Kidney (tissue), 14 donors: Measurements from ENCODE around the gene FAR1. TPM values are rescaled to one million over a fixed set of nuclear protein-coding genes. Genes with fewer than 3 reads are reported as not detected.

Source experiments
- DNase-seq, 5 donors: peaks; one replicate each; pipeline ENCODE4 v3.0.0-alpha.2; 2013 to 2020
- FAIRE-seq: peaks from 2 replicates; lab custom pipeline; 2012; peaks lifted over from hg19 to GRCh38; lab: Jason Lieb, UNC
- H3K27ac ChIP-seq, 2 donors: one replicate each; pipeline ENCODE4 v1.7.0; 2013; ENCODE audit warnings: low read depth in 2 of 2, low read length in 2 of 2, inconsistent platforms in 1 of 2
- H3K27me3 ChIP-seq: one replicate; pipeline ENCODE4 v1.7.1; 2013; ENCODE audit warnings: low read length, inconsistent platforms; ENCODE audit not compliant: control insufficient read depth, insufficient read depth
- H3K36me3 ChIP-seq, 3 donors: one replicate each; pipeline versions ENCODE4 v1.7.0 to v1.7.1; 2013; ENCODE audit warnings: low read length in 3 of 3, control low read depth in 1 of 3, inconsistent platforms in 1 of 3; ENCODE audit not compliant: insufficient read depth in 3 of 3, control insufficient read depth in 2 of 3
- H3K4me1 ChIP-seq, 3 donors: one replicate each; pipeline versions ENCODE4 v1.7.0 to v1.7.1; 2013; ENCODE audit warnings: low read length in 3 of 3, inconsistent platforms in 1 of 3, low read depth in 1 of 3; ENCODE audit not compliant: control insufficient read depth in 2 of 3, insufficient read depth in 2 of 3
- H3K4me3 ChIP-seq, 3 donors: one replicate each; pipeline versions ENCODE4 v1.7.0 to v1.8.1; 2013; ENCODE audit warnings: low read length in 3 of 3, control low read depth in 1 of 3, inconsistent platforms in 1 of 3
- H3K9ac ChIP-seq, 3 donors: one replicate each; pipeline versions ENCODE4 v1.7.0 to v1.7.1; 2013; ENCODE audit warnings: low read length in 3 of 3, control low read depth in 1 of 3, inconsistent platforms in 1 of 3
- H3K9me3 ChIP-seq, 3 donors: one replicate each; pipeline versions ENCODE4 v1.7.0 to v1.7.1; 2013; ENCODE audit warnings: low read length in 3 of 3, control low read depth in 1 of 3, inconsistent platforms in 1 of 3; ENCODE audit not compliant: control insufficient read depth in 2 of 3, insufficient read depth in 1 of 3
- intact Hi-C: fragments of 100-400 bp; cut with DNase I; formaldehyde crosslinking; loops from one replicate; pipeline ENCODE4 v1.11.1; 2022
- polyA plus RNA-seq: library from polyadenylated mRNA; stranded (reverse); fragments of 350-450 nt; fragmentation: Illumina TruSeq; extraction: RNeasy Lipid Tissue Mini Kit (QIAGEN cat#74804); gene quantifications from one replicate; pipeline ENCODE4 v1.2.3, GENCODE V29; 2014; ENCODE audit warnings: low read depth, low replicate concordance; ENCODE audit not compliant: insufficient read depth
- total RNA-seq: library from RNA; stranded (reverse); fragmentation: NEBNext Ultra II Directional; extraction: Animal tissue kit (Norgen Biotek cat#: 25700); gene quantifications from one replicate; pipeline ENCODE4 v1.2.1, GENCODE V29; 2021
- TF ChIP-seq, protein P1 (sequence below): IDR thresholded peaks from 3 replicates; pipeline ENCODE4 v1.5.1; 2012; ENCODE audit warnings: mild to moderate bottlenecking, moderate library complexity, borderline replicate concordance; ENCODE audit not compliant: insufficient read depth; ENCODE audit errors: extremely low read depth
- donor health status: control.
- donor health status: control.
- donor health status: control.
- donor health status: control.
- donor health status: control.
- donor health status: DM: yes; HTN: yes; CAD: no.
- donor health status: Normal renal cell carcinoma (clear cell type).

FAR1 gene
- total and polyA plus RNA-seq, 2 donors from 2014 or later, result 12.6 to 53.7 TPM

DNA sequence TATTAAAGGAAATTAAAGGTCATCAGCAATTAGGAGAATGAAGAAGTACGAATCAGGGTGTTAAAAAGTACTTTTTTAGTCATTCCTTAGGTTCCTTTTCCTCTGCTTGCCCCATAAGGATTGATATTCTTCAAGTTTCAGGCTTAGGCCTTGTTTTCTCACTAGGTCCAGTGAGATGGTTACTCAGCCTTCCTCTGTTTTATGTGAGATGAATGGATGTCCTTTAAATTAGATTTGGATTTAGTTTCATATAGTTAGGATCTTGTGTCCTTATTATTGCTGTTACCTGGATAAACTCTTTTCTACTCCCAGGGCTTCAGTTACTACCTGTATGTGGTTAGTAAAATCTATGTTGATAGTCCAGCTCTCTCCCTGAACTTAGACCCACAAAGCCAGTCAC is 29.2 kb downstream of the FAR1 start:
- Histone ChIP-seq H3K36me3 (peaks cover 0 to 3% (median 0%) of the 10 kb centered on the region in 3 donors), H3K27ac (no peak overlapping the region), H3K9me3 (no peaks in the 10 kb centered on the region), H3K4me1 (no peaks in the 10 kb centered on the region), H3K27me3 (no peaks in the 10 kb centered on the region), H3K4me3 (no peak overlapping the region), H3K9ac (no peak overlapping the region)
- intact Hi-C loops, result no loop called here
- FAIRE-seq (no peak), DNase-seq (no peak)
- TF ChIP-seq, protein P1, sequence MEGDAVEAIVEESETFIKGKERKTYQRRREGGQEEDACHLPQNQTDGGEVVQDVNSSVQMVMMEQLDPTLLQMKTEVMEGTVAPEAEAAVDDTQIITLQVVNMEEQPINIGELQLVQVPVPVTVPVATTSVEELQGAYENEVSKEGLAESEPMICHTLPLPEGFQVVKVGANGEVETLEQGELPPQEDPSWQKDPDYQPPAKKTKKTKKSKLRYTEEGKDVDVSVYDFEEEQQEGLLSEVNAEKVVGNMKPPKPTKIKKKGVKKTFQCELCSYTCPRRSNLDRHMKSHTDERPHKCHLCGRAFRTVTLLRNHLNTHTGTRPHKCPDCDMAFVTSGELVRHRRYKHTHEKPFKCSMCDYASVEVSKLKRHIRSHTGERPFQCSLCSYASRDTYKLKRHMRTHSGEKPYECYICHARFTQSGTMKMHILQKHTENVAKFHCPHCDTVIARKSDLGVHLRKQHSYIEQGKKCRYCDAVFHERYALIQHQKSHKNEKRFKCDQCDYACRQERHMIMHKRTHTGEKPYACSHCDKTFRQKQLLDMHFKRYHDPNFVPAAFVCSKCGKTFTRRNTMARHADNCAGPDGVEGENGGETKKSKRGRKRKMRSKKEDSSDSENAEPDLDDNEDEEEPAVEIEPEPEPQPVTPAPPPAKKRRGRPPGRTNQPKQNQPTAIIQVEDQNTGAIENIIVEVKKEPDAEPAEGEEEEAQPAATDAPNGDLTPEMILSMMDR, result no peak

DNA sequence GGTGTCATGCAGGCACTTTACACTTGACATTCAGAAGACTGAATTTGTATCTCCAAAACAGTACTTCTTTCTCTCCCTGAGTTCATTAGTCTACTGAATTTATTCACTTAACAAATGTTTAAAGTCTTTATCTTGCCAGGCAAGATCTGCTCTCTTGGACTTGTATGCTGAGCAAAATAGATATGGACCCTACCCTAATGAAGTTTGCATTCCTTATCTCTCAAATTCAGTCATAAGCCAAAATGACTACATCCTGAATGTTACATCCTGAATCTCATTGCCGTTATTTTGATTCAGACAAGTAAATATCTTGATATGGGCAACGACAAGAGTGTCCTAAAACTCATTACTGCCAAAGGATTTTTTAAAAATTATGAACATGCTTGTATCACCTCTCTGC is 29.7 kb downstream of the FAR1 start:
- intact Hi-C loops, result no loop called here
- no peak overlapping the region for H3K27ac ChIP-seq
- no peaks in the 10 kb centered on the region for H3K27me3 ChIP-seq
- H3K4me3 ChIP-seq, result no peak overlapping the region
- DNase-seq (no peak), FAIRE-seq (no peak)
- H3K9ac ChIP-seq, result no peak overlapping the region
- no peaks in the 10 kb centered on the region for H3K9me3 ChIP-seq
- H3K36me3 ChIP-seq, result peaks cover 0 to 3% (median 0%) of the 10 kb centered on the region in 3 donors
- TF ChIP-seq, protein P1, result no peak
- H3K4me1 ChIP-seq, result no peaks in the 10 kb centered on the region

DNA sequence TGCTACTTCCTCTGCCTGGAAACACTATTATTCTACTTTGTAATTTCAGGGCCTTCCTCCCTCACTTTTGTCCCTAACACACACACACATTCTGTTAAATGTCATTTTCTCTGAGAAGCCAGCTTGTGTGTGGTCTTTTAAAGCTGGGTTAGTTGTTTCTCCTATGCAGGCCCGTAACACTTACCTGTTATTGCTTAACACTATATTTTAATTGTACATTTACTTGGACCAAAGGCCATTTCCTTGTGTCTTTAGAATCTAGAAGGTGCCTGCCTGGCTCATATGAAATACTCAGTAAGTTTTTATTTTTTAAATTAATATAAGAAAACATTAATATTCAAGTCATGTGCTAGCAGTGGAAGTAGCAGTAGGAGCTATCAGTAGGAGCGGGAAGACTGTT is 30.6 kb downstream of the FAR1 start:
- peaks cover 0 to 3% (median 0%) of the 10 kb centered on the region in 3 donors for H3K36me3 ChIP-seq
- TF ChIP-seq, protein P1, result no peak
- no peaks in the 10 kb centered on the region for H3K27me3 ChIP-seq
- no peaks in the 10 kb centered on the region for H3K4me1 ChIP-seq
- H3K27ac ChIP-seq, result no peak overlapping the region
- intact Hi-C loops, result no loop called here
- no peaks in the 10 kb centered on the region for H3K9me3 ChIP-seq
- DNase-seq, result no peak
- FAIRE-seq, result no peak
- no peak overlapping the region for H3K9ac ChIP-seq
- no peak overlapping the region for H3K4me3 ChIP-seq

DNA sequence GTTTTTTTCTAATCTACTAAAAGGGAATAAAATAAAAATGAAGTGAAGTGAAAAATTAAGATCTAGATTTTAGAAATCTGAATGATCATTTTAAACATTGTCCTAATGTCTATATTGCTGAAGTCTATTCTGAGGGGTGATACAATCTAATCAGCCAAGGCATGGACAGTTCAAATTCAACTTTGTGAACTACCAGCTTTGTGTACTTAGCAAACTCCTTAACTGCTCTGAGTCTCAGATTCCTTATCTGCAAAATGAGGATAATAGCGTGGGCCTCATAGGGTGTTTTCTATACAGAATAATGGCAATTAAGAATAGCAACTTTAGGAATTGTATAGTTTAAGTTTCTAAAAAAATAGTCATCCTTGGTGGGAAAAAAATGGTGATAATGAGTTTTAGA is 31.4 kb downstream of the FAR1 start:
- FAIRE-seq (no peak), DNase-seq (no peak)
- no peaks in the 10 kb centered on the region for H3K9me3 ChIP-seq
- H3K4me3 ChIP-seq, result no peak overlapping the region
- intact Hi-C loops, result no loop called here
- H3K27ac ChIP-seq, result no peak overlapping the region
- no peak overlapping the region for H3K9ac ChIP-seq
- no peaks in the 10 kb centered on the region for H3K4me1 ChIP-seq
- TF ChIP-seq, protein P1, result no peak
- no peaks in the 10 kb centered on the region for H3K27me3 ChIP-seq
- peaks cover 0 to 3% (median 0%) of the 10 kb centered on the region in 3 donors for H3K36me3 ChIP-seq
